Epidermal melanocyte (primary cell): ENCODE results near the gene MCF2L.

Experiments
- DNase-seq: peaks from one replicate; pipeline ENCODE4 v3.0.0; 2011; ENCODE audit warnings: low spot score; ENCODE audit not compliant: insufficient read length

The MCF2L gene

DNA sequence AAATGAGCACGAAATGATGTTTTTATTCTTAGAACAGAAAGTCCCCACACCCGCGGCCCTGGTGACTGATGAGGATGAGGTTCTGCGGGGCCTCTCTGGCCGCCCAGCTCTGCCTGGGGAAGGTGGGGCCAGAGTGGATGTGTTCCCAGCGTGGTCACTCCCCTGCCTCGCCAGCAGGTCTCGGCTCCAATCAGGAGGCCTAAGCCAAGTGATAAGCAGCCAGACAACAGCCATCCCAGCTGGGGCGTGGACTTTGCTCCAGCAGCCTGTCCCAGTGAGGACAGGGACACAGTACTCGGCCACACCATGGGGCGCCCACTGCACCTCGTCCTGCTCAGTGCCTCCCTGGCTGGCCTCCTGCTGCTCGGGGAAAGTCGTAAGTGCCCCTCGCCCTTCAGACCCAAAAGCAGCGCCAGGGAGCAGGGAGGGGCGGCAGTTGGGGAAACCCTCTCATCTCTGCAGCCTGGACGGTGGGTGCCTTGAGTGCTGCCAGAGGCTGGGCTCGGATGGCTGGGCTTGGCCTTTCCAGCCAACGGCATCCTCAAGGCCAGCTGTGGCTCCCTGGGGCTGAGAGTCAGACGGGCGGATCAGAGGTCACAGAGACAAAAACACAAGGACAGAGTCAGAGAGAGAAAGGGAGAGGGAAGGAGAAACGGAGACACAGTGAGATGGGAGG is 153.7 kb downstream of the MCF2L start, which contains the start of gene F10:
Gene F10 (plus strand): TSS at position 250 of the 676 bp plus-strand sequence. CDS start 57 bp downstream, at position 307.
- peak; percentile 65 for DNase-seq

GRCh38 chr13:113123226-113124201 is 154.5 kb downstream of the MCF2L start:
- no peak for DNase-seq

GRCh38 chr13:113124211-113124970 is 155.4 kb downstream of the MCF2L start:
- DNase-seq = no peak

DNA sequence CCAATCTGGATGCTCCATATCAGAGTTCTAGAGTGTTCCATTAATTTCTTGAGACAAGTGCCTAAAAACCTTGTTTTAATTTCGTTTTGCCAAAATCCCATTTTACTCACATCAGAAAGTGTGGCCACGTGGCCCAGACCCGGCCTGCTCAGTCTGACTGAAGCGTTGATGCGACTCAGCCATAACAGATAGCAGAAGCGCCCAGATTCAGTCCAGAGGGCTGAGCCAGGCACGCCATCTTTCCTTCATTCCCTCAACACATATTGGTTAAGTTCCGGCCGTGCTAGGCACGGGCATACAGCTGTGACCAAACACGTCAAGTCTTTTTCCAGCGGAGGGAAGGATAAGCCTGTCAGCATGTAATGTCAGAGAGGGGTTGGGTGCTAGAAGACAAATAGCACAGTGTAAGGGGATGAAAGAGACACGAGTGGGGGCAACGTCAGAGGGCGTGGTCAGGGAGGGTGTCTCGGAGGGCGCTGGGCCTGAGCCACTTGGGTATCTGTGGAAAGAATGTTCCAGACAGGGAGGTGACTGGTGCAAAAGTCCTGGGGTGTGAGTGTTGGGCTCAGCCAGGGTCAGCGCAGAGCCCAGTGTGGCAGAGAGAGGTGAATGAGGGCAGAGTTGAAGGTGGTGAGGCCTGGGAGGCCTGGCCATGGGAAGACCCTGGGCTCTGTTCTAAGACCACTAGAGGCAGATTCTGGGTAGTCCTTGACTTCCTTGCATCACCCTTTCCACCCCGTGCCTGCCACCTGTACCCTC is 156.7 kb downstream of the MCF2L start:
- DNase-seq = no peak

GRCh38 chr13:113126265-113127150 is 157.5 kb downstream of the MCF2L start:
- no peak for DNase-seq

GRCh38 chr13:113129480-113129879 is 160.5 kb downstream of the MCF2L start:
- DNase-seq = no peak

- DNase-seq = no peak
These were observed 161.1 kb downstream of the MCF2L start for GRCh38 chr13:113129921-113130750.

DNA sequence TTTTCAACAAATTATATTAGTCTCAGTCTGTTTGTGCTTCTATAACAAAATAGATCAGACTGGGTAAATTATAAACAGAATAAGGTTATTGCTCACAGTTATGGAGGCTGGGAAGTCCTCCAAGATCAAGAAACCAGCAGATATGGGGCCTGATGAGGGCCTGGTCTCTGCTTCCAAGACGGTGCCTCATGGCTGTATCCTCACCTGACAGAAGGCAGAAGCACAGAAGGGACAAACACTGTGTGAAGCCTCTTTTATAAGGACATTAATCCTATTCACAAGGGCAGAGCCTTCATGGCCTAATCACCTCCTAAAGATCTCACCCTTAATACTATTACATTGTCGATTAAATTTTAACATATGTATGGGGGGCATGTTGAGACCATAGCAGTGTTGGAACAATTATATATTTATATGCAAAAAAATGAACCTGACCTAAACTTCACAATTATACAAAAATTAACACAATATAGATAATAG is 166.3 kb downstream of the MCF2L start:
- no peak for DNase-seq

- DNase-seq = no peak
These were observed 168.8 kb downstream of the MCF2L start for GRCh38 chr13:113137691-113138298.

DNA sequence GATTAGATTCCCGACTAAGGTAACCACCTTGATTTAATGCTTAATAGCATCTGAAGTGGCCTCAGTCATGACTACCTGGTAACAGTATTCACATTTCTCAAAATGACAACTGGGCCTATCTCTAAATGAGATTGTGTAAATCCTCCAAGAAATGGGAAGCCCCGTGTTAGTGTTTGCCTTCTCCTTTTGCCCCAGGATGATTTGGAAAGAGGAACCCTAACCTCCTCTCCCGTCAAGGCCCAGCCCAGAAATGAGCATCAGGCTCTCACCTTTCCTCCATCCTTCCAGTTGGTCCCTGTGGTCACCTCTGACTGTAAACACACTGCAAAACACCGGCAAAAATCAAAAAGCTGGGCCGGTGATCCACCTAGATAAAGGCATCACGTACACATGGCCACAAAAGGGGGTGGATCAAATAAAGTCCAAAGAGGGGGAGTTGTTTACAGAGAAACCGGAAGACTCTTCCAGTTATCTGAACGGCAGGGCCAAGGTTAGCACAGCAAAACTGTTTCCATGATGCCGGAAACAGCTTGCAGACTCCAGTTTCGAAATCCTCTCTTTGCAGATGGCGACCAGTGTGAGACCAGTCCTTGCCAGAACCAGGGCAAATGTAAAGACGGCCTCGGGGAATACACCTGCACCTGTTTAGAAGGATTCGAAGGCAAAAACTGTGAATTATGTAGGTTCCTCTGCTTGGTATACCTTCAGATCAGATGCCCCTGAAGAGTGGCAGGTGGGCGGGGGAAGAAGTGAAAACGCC is 170.0 kb downstream of the MCF2L start:
- DNase-seq = no peak

- no peak for DNase-seq
These were observed 170.6 kb downstream of the MCF2L start for GRCh38 chr13:113139577-113139976.

DNA sequence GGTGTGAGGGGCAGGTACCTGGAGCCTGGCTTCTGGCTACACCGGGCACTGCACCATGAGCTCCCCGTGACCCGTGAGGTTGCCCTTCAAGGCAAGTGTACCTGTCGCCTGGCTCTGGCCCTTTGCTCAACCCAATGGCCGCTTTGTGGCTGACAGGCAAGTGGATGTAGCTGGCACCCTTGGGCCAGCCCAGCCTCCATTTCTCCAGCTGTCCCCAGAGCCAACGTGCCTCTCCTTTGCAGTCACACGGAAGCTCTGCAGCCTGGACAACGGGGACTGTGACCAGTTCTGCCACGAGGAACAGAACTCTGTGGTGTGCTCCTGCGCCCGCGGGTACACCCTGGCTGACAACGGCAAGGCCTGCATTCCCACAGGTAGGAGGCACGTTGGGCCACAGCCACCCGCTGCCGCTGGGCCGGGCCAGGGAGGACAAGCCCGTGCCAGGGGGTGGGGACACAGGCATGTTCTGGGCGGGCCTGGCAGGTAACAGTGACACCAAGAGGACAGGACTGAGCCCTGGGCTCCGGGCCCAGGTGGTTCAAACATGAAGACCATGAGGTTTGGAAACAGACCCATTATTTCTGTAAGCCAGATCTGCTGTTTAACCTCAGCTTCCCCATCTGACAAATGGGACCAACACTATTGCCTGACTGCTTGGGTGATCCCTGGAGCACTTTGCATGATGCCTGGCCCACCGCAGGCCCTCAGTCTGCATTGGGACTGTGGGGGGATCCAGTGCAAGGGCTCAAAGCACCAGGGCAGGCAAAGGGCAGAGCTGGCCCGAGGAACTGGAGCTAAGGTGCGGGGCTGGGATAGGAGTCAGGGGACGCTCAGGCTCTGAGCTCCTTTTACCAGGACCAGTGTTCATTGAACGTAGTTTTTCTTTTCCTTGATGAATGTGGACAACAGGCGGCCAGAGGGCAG is 171.9 kb downstream of the MCF2L start:
- DNase-seq = no peak

GRCh38 chr13:113141601-113141970 is 172.6 kb downstream of the MCF2L start:
- no peak for DNase-seq

DNA sequence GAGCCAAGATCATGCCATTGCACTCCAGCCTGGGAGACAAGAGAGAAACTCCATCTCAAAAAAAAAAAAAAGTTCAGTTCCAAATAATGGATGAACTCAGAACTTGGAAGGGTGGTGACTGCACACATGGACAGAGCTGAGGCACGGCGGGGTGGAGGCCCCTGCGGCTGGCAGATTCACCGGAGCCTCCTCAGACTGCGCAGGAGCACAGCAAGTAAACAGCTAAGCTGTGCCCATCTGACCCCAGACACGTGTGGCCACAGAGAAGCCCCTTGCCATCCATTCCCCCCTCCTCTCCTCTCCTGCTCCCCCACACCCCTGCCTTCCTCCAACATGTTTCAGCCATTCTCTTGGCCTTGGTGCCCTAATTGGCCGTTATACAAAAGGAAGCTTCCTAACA is 173.9 kb downstream of the MCF2L start:
- no peak for DNase-seq

GRCh38 chr13:113143466-113144254 is 174.6 kb downstream of the MCF2L start:
- no peak for DNase-seq

DNA sequence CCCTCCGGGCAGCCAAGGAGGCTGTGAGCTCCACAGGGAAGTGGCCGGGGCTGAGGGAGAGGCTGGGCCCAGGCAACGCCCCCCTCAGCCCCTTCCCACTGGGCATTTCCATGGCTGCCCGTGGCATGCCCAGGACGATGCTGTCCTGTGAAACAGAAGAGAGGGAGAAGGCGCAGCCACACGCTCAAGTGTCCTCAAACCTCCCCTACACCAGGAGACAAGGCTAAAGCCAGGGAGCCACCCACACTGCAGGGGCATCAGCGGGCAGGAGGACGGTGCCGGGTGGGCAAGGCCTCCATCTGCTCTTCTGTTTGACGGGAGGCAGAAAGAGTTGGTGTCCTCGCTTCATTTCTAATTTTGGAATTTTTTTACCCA is 175.2 kb downstream of the MCF2L start:
- no peak for DNase-seq
